ENCODE measurements around the gene CAPN5. TPM values are rescaled to one million over a fixed set of nuclear protein-coding genes. Genes with fewer than 3 reads are reported as not detected.

Gene CAPN5
- total RNA-seq, 1 donor from 2014 or later, result 7.9 TPM

- no peak overlapping the region for H3K27ac ChIP-seq
- intact Hi-C loops (cut with DNase I), result loop anchor here (1.0 to 2.0 kb wide), 2 partner anchors 61 to 421 kb away; no protein-coding TSS in a partner anchor
- H3K36me3 ChIP-seq, result peaks cover 0 to 2% of the 10 kb centered on the region in 2 donors
- peak; percentile 92 to 100 (median 98) for TF ChIP-seq CTCF (IDR thresholded peaks at IDR 0.05)
- DNase-seq (ENCODE audit: low spot score in 2 of 2), result no peak
- H3K9me3 ChIP-seq, result no peaks in the 10 kb centered on the region
- H3K27me3 ChIP-seq, result no peaks in the 10 kb centered on the region
- H3K4me3 ChIP-seq, result peak overlapping the region; percentile 48 to 71
- H3K4me1 ChIP-seq, result peaks cover 11 to 20% of the 10 kb centered on the region in 2 donors
Measured at GRCh38 chr11:77127235-77127911, 60.6 kb downstream of the CAPN5 start.

GRCh38 chr11:77127920-77128691, 61.3 kb downstream of the CAPN5 start, which contains the start of gene MYO7A:
Gene MYO7A, plus strand, starts transcription at chr11:77128246. Its CDS starts 2,389 bp downstream, at chr11:77130635.
- Histone ChIP-seq H3K4me3 (peak within 1 kb of the TSS; percentile 48 to 71), H3K36me3 (no peaks in the 10 kb centered on the region), H3K27me3 (no peaks in the 10 kb centered on the region), H3K9me3 (no peaks in the 10 kb centered on the region), H3K27ac (peak within 1 kb of the TSS; percentile 18 to 19), H3K4me1 (peaks cover 11 to 20% of the 10 kb centered on the region in 2 donors)
- intact Hi-C loops (cut with DNase I), result loop anchor here (1.0 to 2.0 kb wide), 2 partner anchors 60 to 421 kb away; no protein-coding TSS in a partner anchor
- TF ChIP-seq CTCF (IDR thresholded peaks at IDR 0.05), result no peak
- peak in 1 of 2 donors; percentile 84 for DNase-seq (ENCODE audit: low spot score in 2 of 2)

- intact Hi-C loops (cut with DNase I), result no loop called here
- Histone ChIP-seq H3K27ac (no peak overlapping the region), H3K9me3 (no peaks in the 10 kb centered on the region), H3K4me3 (no peak overlapping the region), H3K27me3 (no peaks in the 10 kb centered on the region), H3K4me1 (peaks cover 11 to 20% of the 10 kb centered on the region in 2 donors), H3K36me3 (no peaks in the 10 kb centered on the region)
- TF ChIP-seq CTCF (IDR thresholded peaks at IDR 0.05), result no peak
- DNase-seq (ENCODE audit: low spot score in 2 of 2), result no peak
Measured at GRCh38 chr11:77129069-77129841, 62.5 kb downstream of the CAPN5 start.

- peaks cover 11 to 20% of the 10 kb centered on the region in 2 donors for H3K4me1 ChIP-seq
- DNase-seq (ENCODE audit: low spot score in 2 of 2), result no peak
- peak overlapping the region; percentile 44 to 48 for H3K27ac ChIP-seq
- H3K36me3 ChIP-seq, result no peaks in the 10 kb centered on the region
- H3K27me3 ChIP-seq, result no peaks in the 10 kb centered on the region
- intact Hi-C loops (cut with DNase I), result no loop called here
- no peak for TF ChIP-seq CTCF (IDR thresholded peaks at IDR 0.05)
- H3K4me3 ChIP-seq, result no peak overlapping the region
- H3K9me3 ChIP-seq, result no peaks in the 10 kb centered on the region
Measured at GRCh38 chr11:77129842-77130756, 63.3 kb downstream of the CAPN5 start.

Data from ascending aorta (tissue), 2 donors.